Mesothelial cell of epicardium (in vitro differentiated cells): Measurements from ENCODE around the gene TRAF3. TPM values are rescaled to one million over a fixed set of nuclear protein-coding genes. Genes with fewer than 3 reads are reported as not detected.
"Not testable (repeated sequence)": the region's sequence is repeated elsewhere in the genome, so short reads cannot be mapped to it uniquely, and the experiment has no call there.

Experiments
- DNase-seq, 2 experiments: peaks; one replicate each; pipeline ENCODE4 v3.0.0; 2021; ENCODE audit warnings: low spot score in 2 of 2; ENCODE audit not compliant: unreplicated experiment in 2 of 2
- H3K27ac Mint-ChIP-seq: 2 replicates; pipeline ENCODE4 v1.8.0; 2021; ENCODE audit warnings: mixed read lengths
- H3K27me3 Mint-ChIP-seq: 2 replicates; pipeline ENCODE4 v1.8.0; 2021; ENCODE audit warnings: low read depth, mixed read lengths
- H3K36me3 Mint-ChIP-seq: 2 replicates; pipeline ENCODE4 v1.8.0; 2021; ENCODE audit warnings: mixed read lengths
- H3K4me1 Mint-ChIP-seq: 2 replicates; pipeline ENCODE4 v1.8.0; 2021; ENCODE audit warnings: mixed read lengths
- H3K4me3 Mint-ChIP-seq: 2 replicates; pipeline ENCODE4 v1.8.0; 2021; ENCODE audit warnings: mild to moderate bottlenecking, moderate library complexity, mixed read lengths
- H3K9me3 Mint-ChIP-seq: 2 replicates; pipeline ENCODE4 v1.8.0; 2021; ENCODE audit warnings: mixed read lengths
- CTCF ChIP-seq: fragments of 200-600 bp; sonication (generic); IDR thresholded peaks from one replicate; pipeline ENCODE4 v1.5.0; 2021; ENCODE audit warnings: antibody characterized with exemption; ENCODE audit not compliant: unreplicated experiment
- total RNA-seq: library from RNA; stranded (reverse); gene quantifications from 3 replicates; pipeline ENCODE4 v1.2.1, GENCODE V29; 2021

TRAF3 gene
- total RNA-seq, 1 donor from 2014 or later, result 26.4 TPM

GRCh38 chr14:102925646-102926045 lies 148.4 kb downstream of the TRAF3 start:
- Mint-ChIP-seq H3K4me1 (peaks cover 2% of the 10 kb centered on the region), H3K4me3 (no peak overlapping the region), H3K9me3 (no peaks in the 10 kb centered on the region), H3K27ac (no peak overlapping the region), H3K27me3 (peaks cover 34% of the 10 kb centered on the region), H3K36me3 (no peaks in the 10 kb centered on the region)
- no peak for TF ChIP-seq CTCF
- DNase-seq, result no peak

DNA sequence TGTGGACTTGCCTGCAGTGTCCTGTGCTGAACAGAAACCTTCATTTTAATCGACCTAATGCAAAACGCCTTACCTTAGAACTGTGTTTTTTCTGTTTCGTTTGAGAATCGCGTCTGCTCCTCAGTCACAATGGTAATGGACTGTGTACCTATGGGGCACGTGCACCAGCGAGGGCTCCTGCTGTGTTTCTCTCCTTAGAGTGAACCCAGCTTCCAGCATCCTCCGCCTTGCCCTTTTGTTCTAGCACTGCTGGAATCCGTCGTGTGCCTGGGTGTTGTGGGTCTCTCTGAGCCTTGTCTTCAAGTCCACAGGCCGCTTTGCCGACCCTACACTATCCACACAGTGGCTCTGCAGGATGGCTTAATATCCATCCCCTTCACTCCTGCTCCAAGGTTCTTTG lies 148.9 kb downstream of the TRAF3 start:
- no peak for TF ChIP-seq CTCF
- no peaks in the 10 kb centered on the region for H3K36me3 Mint-ChIP-seq
- H3K4me1 Mint-ChIP-seq, result peaks cover 2% of the 10 kb centered on the region
- peaks cover 38% of the 10 kb centered on the region for H3K27me3 Mint-ChIP-seq
- DNase-seq, result no peak
- H3K9me3 Mint-ChIP-seq, result no peaks in the 10 kb centered on the region
- no peak overlapping the region for H3K4me3 Mint-ChIP-seq
- no peak overlapping the region for H3K27ac Mint-ChIP-seq

- H3K27ac Mint-ChIP-seq, DNase-seq, H3K4me3 Mint-ChIP-seq, H3K36me3 Mint-ChIP-seq, H3K9me3 Mint-ChIP-seq, H3K4me1 Mint-ChIP-seq: not testable (repeated sequence)
- H3K27me3 Mint-ChIP-seq, result peaks cover 44% of the 10 kb centered on the region
These were observed 149.6 kb downstream of the TRAF3 start for GRCh38 chr14:102926840-102927239.

- Mint-ChIP-seq H3K27me3 (peaks cover 44% of the 10 kb centered on the region), H3K27ac (no peak overlapping the region), H3K36me3 (no peaks in the 10 kb centered on the region), H3K4me3 (peak overlapping the region; percentile 64), H3K9me3 (no peaks in the 10 kb centered on the region), H3K4me1 (peaks cover 2% of the 10 kb centered on the region)
- no peak for TF ChIP-seq CTCF
- no peak for DNase-seq
These were observed 150.2 kb downstream of the TRAF3 start for GRCh38 chr14:102927346-102927877.

DNA sequence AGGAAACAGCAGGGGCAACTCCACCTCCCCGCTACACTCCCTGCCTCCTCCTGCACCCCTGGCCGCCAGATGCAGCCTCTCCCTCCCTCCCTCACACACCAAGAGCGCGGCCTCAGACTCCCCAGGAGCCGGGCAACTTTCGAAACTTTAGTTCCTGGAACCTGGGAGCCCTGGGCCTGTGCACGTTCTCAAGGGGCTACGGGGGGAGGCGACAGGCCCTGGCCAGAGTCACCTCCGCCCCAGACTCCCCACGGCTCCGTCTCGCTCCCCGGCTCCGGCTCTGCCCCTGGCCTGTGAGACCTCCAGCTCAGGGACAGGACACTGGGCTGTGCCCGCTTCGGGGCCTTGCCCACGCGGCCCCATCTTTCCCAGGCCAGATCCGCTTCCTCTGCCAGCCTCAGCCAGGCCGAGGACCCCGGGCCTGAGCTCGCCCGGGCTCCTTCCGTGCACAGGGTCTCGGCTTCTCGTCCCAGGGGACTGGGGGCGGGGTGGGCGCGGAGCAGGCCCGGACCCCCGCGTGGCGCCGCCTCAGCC lies 150.7 kb downstream of the TRAF3 start:
- peaks cover 2% of the 10 kb centered on the region for H3K4me1 Mint-ChIP-seq
- peak overlapping the region; percentile 64 for H3K4me3 Mint-ChIP-seq
- no peak for TF ChIP-seq CTCF
- no peak overlapping the region for H3K27ac Mint-ChIP-seq
- H3K27me3 Mint-ChIP-seq, result peaks cover 44% of the 10 kb centered on the region
- DNase-seq, result no peak
- no peaks in the 10 kb centered on the region for H3K9me3 Mint-ChIP-seq
- no peaks in the 10 kb centered on the region for H3K36me3 Mint-ChIP-seq

- Mint-ChIP-seq H3K27ac (no peak overlapping the region), H3K36me3 (peaks cover 2% of the 10 kb centered on the region), H3K9me3 (no peaks in the 10 kb centered on the region), H3K4me3 (peak overlapping the region; percentile 64), H3K4me1 (peaks cover 2% of the 10 kb centered on the region), H3K27me3 (peaks cover 44% of the 10 kb centered on the region)
- peak; percentile 72 to 82 for DNase-seq
- no peak for TF ChIP-seq CTCF
These were observed 151.4 kb downstream of the TRAF3 start for GRCh38 chr14:102928412-102929240.
